ENCODE data around the gene TRMT61A.

GRCh38 chr14:103574707-103575285, 45.8 kb downstream of the TRMT61A start:
- TF ChIP-seq CTCF (IDR thresholded peaks at IDR 0.05; ENCODE audit: insufficient read depth, low read length, poor library complexity, severe bottlenecking) (no peak), EZH2phosphoT487 (conservative IDR thresholded peaks at IDR 0.05; ENCODE audit: low read length) (no peak)

Data from SU-DHL-6 (cell line).